ENCODE data around the gene MAP3K2. TPM values are rescaled to one million over a fixed set of nuclear protein-coding genes. Genes with fewer than 3 reads are reported as not detected.

The MAP3K2 gene
- total RNA-seq, 2 experiments from 2014 or later = 103 to 105 TPM

- H3K27ac ChIP-seq (ENCODE audit: low read depth in 1 of 2, low read length in 2 of 2) = no peak overlapping the region
- intact Hi-C loops (cut with DNase I, micrococcal nuclease) = loop anchor here in 1 of 2 experiments (5.0 kb wide), 1 partner anchor 207 kb away; no protein-coding TSS in a partner anchor
- H3K9me3 ChIP-seq (ENCODE audit: control insufficient read depth in 1 of 2, insufficient read depth in 1 of 2, low read length in 2 of 2) = no peaks in the 10 kb centered on the region
- no peaks in the 10 kb centered on the region for H3K4me1 ChIP-seq (ENCODE audit: insufficient read depth, low read length)
- ChIA-PET CTCF (no interaction called here), POLR2A (no interaction called here)
- Mint-ChIP-seq H3K4me1 (ENCODE audit: low read depth) (peaks cover 6% of the 10 kb centered on the region), H3K27ac (no peak overlapping the region), H3K36me3 (ENCODE audit: low read depth) (peaks cover 96% of the 10 kb centered on the region), H3K27me3 (no peaks in the 10 kb centered on the region), H3K9me3 (no peaks in the 10 kb centered on the region), H3K4me3 (no peak overlapping the region)
- no peaks in the 10 kb centered on the region for H3K27me3 ChIP-seq (ENCODE audit: control insufficient read depth in 1 of 2, insufficient read depth in 2 of 2, low read length in 2 of 2)
- H3K36me3 ChIP-seq (ENCODE audit: insufficient read depth, low read length) = peaks cover 91% of the 10 kb centered on the region
- H3K4me3 ChIP-seq (ENCODE audit: low read length) = no peak overlapping the region
- no peak for ATAC-seq (ENCODE audit: poor library complexity)
- DNase-seq = no peak
- TF ChIP-seq CTCF (IDR thresholded peaks at IDR 0.05) = no peak
Observed at GRCh38 chr2:127275789-127276188, 112.0 kb downstream of the MAP3K2 start.

GRCh38 chr2:127275356-127275755, 112.4 kb downstream of the MAP3K2 start:
- no peak for DNase-seq
- CTCF ChIA-PET = no interaction called here
- no peak for ATAC-seq (ENCODE audit: poor library complexity)
- Mint-ChIP-seq H3K4me1 (ENCODE audit: low read depth) (peaks cover 6% of the 10 kb centered on the region), H3K27me3 (no peaks in the 10 kb centered on the region), H3K27ac (no peak overlapping the region), H3K9me3 (no peaks in the 10 kb centered on the region), H3K36me3 (ENCODE audit: low read depth) (peaks cover 96% of the 10 kb centered on the region), H3K4me3 (no peak overlapping the region)
- intact Hi-C loops (cut with DNase I, micrococcal nuclease) = loop anchor here in 1 of 2 experiments (5.0 kb wide), 1 partner anchor 207 kb away; no protein-coding TSS in a partner anchor
- Histone ChIP-seq H3K27ac (ENCODE audit: low read depth in 1 of 2, low read length in 2 of 2) (no peak overlapping the region), H3K9me3 (ENCODE audit: control insufficient read depth in 1 of 2, insufficient read depth in 1 of 2, low read length in 2 of 2) (no peaks in the 10 kb centered on the region), H3K36me3 (ENCODE audit: insufficient read depth, low read length) (peaks cover 91% of the 10 kb centered on the region), H3K4me3 (ENCODE audit: low read length) (no peak overlapping the region), H3K4me1 (ENCODE audit: insufficient read depth, low read length) (no peaks in the 10 kb centered on the region), H3K27me3 (ENCODE audit: control insufficient read depth in 1 of 2, insufficient read depth in 2 of 2, low read length in 2 of 2) (no peaks in the 10 kb centered on the region)
- no peak for TF ChIP-seq CTCF (IDR thresholded peaks at IDR 0.05)
- POLR2A ChIA-PET = no interaction called here

GRCh38 chr2:127270663-127271062, 117.1 kb downstream of the MAP3K2 start:
- Histone ChIP-seq H3K4me1 (ENCODE audit: insufficient read depth, low read length) (no peaks in the 10 kb centered on the region), H3K36me3 (ENCODE audit: insufficient read depth, low read length) (peaks cover 74% of the 10 kb centered on the region), H3K27me3 (ENCODE audit: control insufficient read depth in 1 of 2, insufficient read depth in 2 of 2, low read length in 2 of 2) (no peaks in the 10 kb centered on the region), H3K9me3 (ENCODE audit: control insufficient read depth in 1 of 2, insufficient read depth in 1 of 2, low read length in 2 of 2) (no peaks in the 10 kb centered on the region), H3K4me3 (ENCODE audit: low read length) (no peak overlapping the region), H3K27ac (ENCODE audit: low read depth in 1 of 2, low read length in 2 of 2) (no peak overlapping the region)
- POLR2A ChIA-PET = interaction anchor here (1.7 kb wide), 1 partner anchor 10 kb away, joined by 3 read pairs; no protein-coding TSS in a partner anchor
- peaks cover 89% of the 10 kb centered on the region for H3K36me3 Mint-ChIP-seq (ENCODE audit: low read depth)
- no peaks in the 10 kb centered on the region for H3K27me3 Mint-ChIP-seq
- DNase-seq (no peak), ATAC-seq (ENCODE audit: poor library complexity) (no peak)
- intact Hi-C loops (cut with DNase I, micrococcal nuclease) = no loop called here
- no peak overlapping the region for H3K27ac Mint-ChIP-seq
- H3K4me3 Mint-ChIP-seq = no peak overlapping the region
- H3K4me1 Mint-ChIP-seq (ENCODE audit: low read depth) = no peaks in the 10 kb centered on the region
- TF ChIP-seq CTCF (IDR thresholded peaks at IDR 0.05) = no peak
- H3K9me3 Mint-ChIP-seq = no peaks in the 10 kb centered on the region
- CTCF ChIA-PET = no interaction called here
